Cardiac muscle cell (in vitro differentiated cells and primary cell): ENCODE results near the gene MSL2. TPM values are rescaled to one million over a fixed set of nuclear protein-coding genes. Genes with fewer than 3 reads are reported as not detected.
A peak's percentile ranks its signal among the peaks of the same experiment; 100 is the strongest.

Source experiments
- DNase-seq, 2 donors: peaks; one replicate each; pipeline versions ENCODE4 v3.0.0 to v3.0.0-alpha.2; 2010 to 2017; ENCODE audit warnings: low read depth in 1 of 2, low spot score in 1 of 2
- H3K27ac ChIP-seq: fragments of 200-600 bp; sonication (generic); 2 replicates; pipeline ENCODE4 v1.5.1; 2016
- H3K27me3 ChIP-seq: fragments of 200-600 bp; sonication (generic); 2 replicates; pipeline ENCODE4 v1.6.0; 2016; ENCODE audit warnings: control low read depth
- H3K36me3 ChIP-seq: fragments of 200-600 bp; sonication (generic); 2 replicates; pipeline ENCODE4 v1.5.1; 2016; ENCODE audit warnings: control low read depth
- H3K4me1 ChIP-seq: fragments of 200-600 bp; sonication (generic); 2 replicates; pipeline ENCODE4 v1.8.1; 2017; ENCODE audit warnings: low read depth, mild to moderate bottlenecking, mixed run types
- H3K4me3 ChIP-seq: fragments of 200-600 bp; sonication (generic); 2 replicates; pipeline ENCODE4 v1.5.1; 2016; ENCODE audit warnings: mild to moderate bottlenecking
- H3K9me3 ChIP-seq: fragments of 200-600 bp; sonication (generic); 2 replicates; pipeline ENCODE4 v1.5.1; 2017; ENCODE audit warnings: low read depth, mild to moderate bottlenecking, control low read depth
- CTCF ChIP-seq: IDR thresholded peaks from 2 replicates; pipeline ENCODE4 v1.5.1; 2012; ENCODE audit warnings: low read depth, mild to moderate bottlenecking, low read length
- polyA plus RNA-seq: library from polyadenylated mRNA; unstranded; fragments of >200 nt; fragmentation: Nextera tagmentation; extraction: Ambion mirVana; gene quantifications from 2 replicates; pipeline ENCODE4 v1.2.1, GENCODE V29; 2016
- total RNA-seq: library from RNA; depleted of rRNA; stranded (reverse); fragments of >200 nt; gene quantifications from 2 replicates; pipeline ENCODE4 v1.2.3, GENCODE V29; 2016

Gene MSL2
- total and polyA plus RNA-seq, 2 experiments from 2014 or later = 5.3 to 16.4 TPM

DNA sequence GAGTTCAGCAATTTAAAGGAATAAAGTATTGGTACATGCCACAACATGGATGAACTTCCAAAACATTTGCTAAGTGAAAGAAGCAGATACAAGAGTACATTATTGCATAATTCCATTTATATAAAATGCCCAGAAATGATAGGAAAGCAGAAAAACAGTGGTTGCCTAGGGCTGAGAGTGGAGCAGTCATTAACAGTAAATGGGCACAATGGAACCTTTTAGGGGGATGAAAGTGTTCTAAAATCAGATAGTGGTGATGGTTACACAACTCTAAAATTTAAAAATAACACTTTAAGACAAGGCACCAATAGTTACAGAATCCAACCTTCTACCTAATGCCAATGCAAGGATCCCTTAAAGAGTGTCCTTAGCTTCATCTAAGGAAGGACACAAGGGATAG lies 34.6 kb downstream of the MSL2 start:
- no peak for TF ChIP-seq CTCF
- DNase-seq = peak in 1 of 2 donors; percentile 29

GRCh38 chr3:136152963-136153362 lies 43.2 kb downstream of the MSL2 start:
- no peaks in the 10 kb centered on the region for H3K27me3 ChIP-seq
- DNase-seq = no peak
- TF ChIP-seq CTCF = no peak
- H3K4me1 ChIP-seq = no peaks in the 10 kb centered on the region
- H3K27ac ChIP-seq = peak overlapping the region; percentile 41
- peaks cover 18% of the 10 kb centered on the region for H3K36me3 ChIP-seq
- no peaks in the 10 kb centered on the region for H3K9me3 ChIP-seq
- no peak overlapping the region for H3K4me3 ChIP-seq

More for the DNA sequence above, 34.6 kb downstream of the MSL2 start:
- Histone ChIP-seq H3K9me3 (no peaks in the 10 kb centered on the region), H3K27ac (no peak overlapping the region), H3K4me1 (peaks cover 5% of the 10 kb centered on the region), H3K36me3 (no peaks in the 10 kb centered on the region), H3K27me3 (no peaks in the 10 kb centered on the region), H3K4me3 (no peak overlapping the region)

GRCh38 chr3:136152176-136152843 lies 43.8 kb downstream of the MSL2 start:
- Histone ChIP-seq H3K36me3 (peaks cover 23% of the 10 kb centered on the region), H3K4me1 (no peaks in the 10 kb centered on the region), H3K9me3 (no peaks in the 10 kb centered on the region), H3K27ac (peak overlapping the region; percentile 41), H3K4me3 (no peak overlapping the region), H3K27me3 (no peaks in the 10 kb centered on the region)
- DNase-seq = peak in 1 of 2 donors; percentile 29
- no peak for TF ChIP-seq CTCF

GRCh38 chr3:136151219-136151618 lies 44.9 kb downstream of the MSL2 start:
- H3K27me3 ChIP-seq = no peaks in the 10 kb centered on the region
- no peaks in the 10 kb centered on the region for H3K4me1 ChIP-seq
- no peak for DNase-seq
- no peak for TF ChIP-seq CTCF
- peak overlapping the region; percentile 41 for H3K27ac ChIP-seq
- peaks cover 25% of the 10 kb centered on the region for H3K36me3 ChIP-seq
- no peaks in the 10 kb centered on the region for H3K9me3 ChIP-seq
- no peak overlapping the region for H3K4me3 ChIP-seq

- H3K4me1 ChIP-seq = no peaks in the 10 kb centered on the region
- TF ChIP-seq CTCF = no peak
- DNase-seq = no peak
- no peaks in the 10 kb centered on the region for H3K9me3 ChIP-seq
- no peak overlapping the region for H3K4me3 ChIP-seq
- H3K36me3 ChIP-seq = peaks cover 30% of the 10 kb centered on the region
- H3K27ac ChIP-seq = no peak overlapping the region
- H3K27me3 ChIP-seq = no peaks in the 10 kb centered on the region
These were observed 46.5 kb downstream of the MSL2 start for GRCh38 chr3:136149667-136150066.
